NCI-H1417 (cell line): ENCODE data around the gene VAPB.
"Not testable (repeated sequence)": the region's sequence is repeated elsewhere in the genome, so short reads cannot be mapped to it uniquely, and the experiment has no call there.

Experiments
- DNase-seq, 3 experiments: peaks; one replicate each; lab custom pipeline; 2025; lab: John Stamatoyannopoulos, UW

VAPB gene

DNA sequence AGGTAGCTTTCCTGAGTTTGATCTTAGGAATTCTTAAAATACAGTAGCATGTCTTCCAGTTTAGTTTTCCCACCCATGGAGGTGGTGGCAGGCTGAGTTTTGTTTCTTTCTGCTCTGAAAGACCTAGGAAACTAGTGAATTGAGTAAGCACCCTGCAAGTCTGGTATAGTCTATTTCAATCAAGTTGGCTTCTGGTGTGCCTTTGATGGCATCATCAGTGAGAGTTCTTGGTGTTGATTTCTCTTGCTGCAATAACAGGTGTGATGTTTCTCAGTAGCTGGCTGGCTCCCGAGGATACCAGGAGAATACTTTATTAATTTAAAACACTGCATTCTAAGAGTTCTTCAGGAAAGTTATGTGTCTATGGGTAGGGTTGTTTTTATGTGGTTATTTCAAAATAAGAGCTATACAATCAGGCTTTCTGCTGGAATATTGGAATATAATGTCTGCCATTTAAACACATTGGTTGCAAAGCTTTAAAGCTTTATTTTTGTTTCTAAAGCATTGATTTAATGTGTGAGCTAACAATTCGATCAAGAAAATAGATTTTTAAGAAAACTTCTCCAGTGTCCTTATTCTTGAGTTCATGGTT, 19.0 kb downstream of the VAPB start:
- DNase-seq: no peak

DNA sequence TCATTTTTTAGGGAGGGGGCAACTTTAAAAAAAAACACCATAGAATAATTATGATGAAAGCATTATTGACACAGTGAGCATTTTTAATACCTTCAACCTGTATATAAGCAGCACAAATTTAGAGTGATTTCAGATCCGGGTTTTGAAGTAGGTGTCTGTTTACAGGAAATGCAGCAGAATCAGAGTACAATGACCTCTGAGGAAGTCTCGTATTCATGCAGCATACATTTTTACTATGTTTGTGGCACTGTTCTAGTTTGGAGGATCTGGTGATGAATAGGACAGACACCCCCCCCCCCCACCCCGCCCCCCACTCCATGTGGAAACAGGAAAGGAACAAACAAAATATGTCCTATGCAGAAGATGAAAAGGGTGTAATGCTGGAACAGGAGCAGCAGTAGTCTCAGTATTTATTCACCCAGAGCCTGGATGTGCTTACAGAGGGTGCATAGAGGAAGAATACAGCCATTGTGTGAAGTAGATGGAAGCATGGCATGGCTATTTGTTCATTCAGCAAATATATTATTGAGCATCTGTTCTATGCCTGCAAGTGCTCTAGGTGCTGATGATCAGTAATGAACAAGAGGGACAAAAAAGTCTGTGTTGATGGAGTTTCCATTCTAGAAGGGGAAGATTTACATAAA, 19.7 kb downstream of the VAPB start:
- DNase-seq: no peak

DNA sequence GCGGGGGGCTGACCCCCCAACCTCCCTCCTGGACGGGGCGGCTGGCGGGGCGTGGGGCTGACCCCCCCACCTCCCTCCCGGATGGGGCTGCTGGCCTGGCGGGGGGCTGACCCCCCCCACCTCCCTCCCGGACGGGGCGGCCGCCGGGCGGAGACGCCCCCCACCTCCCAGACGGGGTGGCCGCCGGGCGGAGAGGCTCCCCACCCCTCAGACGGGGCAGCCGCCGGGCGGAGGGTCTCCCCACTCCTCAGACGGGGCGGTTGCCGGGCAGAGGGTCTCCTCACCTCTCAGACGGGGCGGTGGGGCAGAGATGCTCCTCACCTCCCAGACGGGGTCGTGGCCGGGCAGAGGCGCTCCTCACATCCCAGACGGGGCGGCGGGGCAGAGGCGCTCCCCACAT, 25.2 kb downstream of the VAPB start:
- DNase-seq: not testable (repeated sequence)

DNA sequence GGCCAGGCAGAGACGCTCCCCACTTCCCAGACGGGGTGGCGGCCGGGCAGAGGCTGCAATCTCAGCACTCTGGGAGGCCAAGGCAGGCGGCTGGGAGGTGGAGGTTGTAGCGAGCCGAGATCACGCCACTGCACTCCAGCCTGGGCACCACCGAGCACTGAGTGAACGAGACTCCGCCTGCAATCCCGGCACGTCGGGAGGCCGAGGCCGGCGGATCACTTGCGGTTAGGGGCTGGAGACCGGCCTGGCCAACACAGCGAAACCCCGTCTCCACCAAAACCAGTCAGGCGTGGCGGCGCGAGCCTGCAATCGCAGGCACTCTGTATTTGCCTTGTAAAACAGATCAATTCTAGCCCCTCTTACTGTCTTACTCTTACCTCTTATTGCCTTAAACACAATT, 25.8 kb downstream of the VAPB start:
- not testable (repeated sequence) for DNase-seq

DNA sequence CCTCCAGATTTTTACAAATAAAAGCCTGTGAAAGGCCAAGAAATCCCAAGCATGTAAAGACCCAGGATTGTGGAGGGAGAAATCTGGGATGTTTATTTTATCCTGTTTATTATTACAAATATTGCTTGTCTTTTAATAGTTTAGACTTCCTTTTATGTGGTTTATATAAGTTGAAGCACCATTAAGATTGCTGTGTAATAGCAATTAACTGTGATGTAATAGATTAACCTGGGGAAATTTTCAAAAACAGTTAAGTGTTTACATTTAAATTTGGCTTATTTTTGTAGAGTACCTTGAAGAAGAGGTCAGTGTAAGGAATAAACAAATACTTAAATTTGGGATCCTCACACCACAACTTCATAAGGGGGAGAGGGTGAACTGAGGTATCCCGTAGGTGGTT, 27.0 kb downstream of the VAPB start:
- no peak for DNase-seq

DNA sequence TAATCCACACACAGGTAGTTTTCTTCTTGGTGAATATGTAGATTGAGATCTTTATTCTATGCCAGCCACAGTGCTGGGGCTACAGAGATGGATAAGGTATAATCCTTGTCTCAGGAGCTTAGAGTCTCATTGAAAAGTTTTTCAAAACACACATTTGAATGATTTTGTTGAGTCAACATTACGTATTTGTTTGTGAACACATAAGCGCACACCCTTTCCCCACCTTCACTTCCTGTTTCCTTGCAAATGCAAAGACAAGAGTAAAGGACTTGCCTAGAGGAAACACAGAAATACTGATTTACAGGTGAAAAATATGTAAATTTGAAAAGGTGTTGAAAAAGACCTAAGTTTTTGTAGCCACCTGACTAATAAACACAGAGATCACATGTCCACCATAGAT, 27.8 kb downstream of the VAPB start:
- no peak for DNase-seq

DNA sequence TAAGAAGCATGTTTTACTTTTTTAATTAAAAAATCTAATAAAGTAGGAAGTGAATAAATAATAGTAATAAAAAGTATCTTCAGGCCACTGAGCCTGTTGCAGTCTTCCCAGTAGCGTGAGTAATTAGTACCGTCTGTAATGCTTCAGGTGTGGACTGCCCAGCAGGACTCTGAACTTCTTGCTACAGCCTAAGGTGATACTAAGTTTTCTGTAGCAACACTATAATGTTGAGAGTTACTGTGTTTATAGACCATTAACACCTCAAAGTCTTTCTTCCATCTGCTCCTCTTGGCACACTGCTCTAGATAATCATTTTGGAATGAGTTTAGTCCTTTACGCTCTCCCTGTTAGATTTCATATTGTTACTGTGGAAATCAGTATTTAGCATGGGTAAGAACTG, 28.4 kb downstream of the VAPB start:
- no peak for DNase-seq

DNA sequence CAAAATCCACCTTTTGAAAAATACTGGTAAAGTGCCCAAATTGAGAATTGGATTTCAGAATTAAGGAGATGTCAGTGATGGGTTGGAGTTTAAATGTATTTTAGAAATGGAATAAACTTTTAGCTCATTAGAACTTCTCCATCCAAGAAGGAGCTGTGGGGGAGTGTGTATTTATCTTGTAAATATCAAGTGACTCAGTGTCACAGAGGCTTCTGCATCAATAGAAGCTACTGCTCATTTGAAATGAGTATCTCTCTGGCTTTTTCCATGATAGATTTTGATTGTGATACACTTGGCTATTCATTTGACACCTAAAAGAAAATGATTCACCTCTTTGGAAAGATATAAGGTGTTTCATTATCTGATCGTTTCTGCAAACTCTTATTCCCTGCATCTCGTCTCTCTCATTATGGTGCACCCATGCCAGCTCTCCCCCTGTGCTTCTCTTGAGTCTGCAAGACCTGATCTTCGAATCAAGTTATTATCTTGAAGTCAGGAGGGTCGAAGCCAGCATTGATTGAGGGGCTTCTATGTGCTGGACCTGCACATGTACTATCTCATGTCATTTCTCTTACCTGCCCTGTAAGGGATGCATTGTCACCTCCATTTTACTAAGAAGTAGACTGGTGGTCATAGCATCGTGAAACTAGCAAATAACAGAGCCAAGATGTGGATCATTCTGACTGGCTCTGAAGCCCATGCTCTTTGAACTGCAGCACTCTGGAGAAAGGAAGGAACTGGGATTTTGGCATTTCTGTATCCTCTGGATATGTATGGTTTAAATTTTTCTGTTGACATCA, 30.1 kb downstream of the VAPB start:
- DNase-seq: no peak

DNA sequence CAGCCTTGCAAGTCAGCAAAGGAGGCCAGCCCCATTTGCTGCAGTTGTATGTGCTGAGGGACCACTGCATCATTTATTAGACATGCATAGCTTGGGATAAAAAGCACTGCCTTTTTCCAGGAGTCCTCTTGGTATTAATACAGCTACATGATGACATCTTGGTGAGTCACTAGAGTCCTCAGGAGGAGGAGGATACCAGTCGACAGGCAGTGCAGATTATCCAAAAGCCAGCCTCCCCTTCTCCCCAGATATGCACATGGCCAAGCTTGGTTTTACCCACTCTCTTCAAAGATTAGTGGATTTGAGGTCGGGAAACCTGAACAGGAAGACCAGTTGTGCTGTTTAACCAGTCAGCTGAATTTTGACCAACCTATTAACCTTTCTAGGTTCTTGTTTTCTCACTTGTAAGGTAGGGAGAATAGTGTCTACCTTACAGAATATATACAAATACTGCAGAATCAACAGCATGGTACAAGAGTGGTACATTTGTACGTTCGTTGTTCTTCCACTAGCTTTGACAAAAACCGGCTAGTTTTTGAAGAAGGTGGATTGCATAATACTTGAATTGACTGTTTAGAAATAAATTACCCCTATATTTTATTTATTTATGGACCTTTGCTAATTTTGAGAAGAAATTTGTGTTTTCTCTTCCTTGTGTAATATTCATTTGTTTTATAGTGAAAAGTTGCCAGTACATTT, 31.9 kb downstream of the VAPB start:
- DNase-seq: no peak

DNA sequence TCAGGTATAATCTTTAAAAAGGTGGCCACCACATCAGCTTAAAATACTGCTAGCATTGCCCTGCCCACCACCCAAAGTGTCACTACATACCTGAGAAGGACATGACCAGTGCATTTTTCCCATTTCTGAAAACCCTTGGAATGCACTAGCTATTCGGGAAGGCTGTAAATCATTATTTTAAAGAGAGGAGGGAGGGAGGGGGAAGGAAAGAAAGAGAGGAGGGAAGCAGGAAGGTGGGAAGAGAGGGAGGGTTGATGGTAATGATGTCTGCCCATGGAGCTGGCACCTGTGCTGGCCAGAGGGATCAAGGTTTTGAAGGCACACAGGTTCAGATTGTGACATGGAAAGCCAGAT, 32.4 kb downstream of the VAPB start:
- DNase-seq: no peak

DNA sequence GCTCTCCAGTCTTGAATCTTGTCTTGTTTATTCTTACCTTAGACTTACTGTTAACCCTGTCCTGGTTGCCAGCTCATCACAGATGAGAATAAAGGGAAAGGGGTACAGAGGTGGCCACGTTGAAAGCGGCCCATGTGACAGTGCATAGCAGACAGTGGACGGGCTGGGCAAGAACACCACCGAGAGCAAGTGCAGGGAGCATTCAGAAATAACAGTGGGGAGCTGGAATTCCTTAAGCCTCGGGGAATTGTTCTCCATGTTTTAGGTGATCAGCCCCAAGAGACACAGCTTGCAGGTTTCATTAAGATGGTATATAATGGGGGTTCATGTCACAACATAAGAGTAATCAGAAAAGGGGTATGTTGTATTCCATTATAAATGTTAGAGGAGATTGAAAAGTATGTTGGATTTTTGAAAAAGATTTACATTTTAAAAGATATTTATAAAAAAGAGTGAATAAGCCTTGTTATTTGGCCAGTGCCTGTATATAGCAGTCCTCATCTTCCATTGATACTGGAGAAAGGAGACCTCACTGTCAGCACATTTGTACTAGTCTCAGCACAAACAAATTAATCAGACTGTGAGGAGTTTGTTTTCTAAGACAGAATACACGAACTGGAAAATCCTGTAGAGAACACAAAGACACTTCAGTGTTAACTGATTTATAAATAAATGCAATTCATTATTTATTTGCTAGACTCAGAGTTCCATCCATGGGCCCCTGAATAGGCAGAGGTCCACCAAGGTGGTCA, 35.4 kb downstream of the VAPB start:
- DNase-seq: no peak

DNA sequence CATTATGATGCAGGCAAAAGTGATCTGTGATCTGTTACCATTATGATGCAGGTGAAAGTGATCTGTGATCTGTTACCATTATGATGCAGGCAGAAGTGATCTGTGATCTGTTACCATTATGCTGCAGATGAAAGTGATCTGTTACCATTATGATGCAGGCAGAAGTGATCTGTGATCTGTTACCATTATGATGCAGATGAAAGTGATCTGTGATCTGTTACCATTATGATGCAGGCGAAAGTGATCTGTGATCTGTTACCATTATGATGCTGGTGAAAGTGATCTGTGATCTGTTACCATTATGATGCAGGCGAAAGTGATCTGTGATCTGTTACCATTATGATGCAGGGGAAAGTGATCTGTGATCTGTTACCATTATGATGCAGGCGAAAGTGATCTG, 38.5 kb downstream of the VAPB start:
- DNase-seq: not testable (repeated sequence)

DNA sequence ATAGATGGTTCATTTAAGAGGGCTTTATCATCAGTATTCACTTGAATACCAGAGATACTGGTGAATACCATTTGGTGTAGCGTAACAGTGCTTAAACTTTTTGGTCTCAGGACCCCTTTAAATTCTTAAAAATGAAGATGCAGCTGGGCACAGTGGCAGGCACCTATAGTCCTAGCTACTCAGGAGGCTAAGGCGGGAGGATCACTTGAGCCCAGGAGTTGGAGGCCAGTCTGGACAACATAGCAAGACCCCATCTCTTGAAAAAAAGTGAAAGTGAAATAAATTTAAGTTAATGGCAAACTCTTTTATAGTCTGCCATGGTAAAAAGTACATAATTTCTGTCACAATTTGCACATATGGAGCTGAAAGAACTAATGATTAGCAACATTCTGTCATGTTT, 39.3 kb downstream of the VAPB start:
- DNase-seq: no peak

DNA sequence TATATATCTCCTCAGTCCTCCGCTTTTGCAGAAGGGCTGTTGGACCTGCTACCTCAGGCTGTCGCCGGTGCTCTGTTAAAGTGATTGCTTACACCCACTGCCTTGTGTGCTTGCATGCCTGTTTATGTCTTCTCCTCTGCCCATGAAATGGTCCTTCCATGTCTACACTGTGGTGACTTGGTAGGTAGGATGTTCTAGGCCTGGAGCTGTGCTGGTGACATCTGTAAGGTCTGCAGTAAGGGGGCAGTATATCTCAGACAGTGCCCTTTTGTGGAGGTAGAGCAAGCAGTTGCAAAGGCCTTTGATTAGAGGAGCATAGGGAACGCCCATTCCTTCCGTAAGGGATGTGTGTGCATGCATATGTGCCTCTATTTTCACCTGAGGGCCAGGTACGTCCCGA, 40.3 kb downstream of the VAPB start:
- no peak for DNase-seq

DNA sequence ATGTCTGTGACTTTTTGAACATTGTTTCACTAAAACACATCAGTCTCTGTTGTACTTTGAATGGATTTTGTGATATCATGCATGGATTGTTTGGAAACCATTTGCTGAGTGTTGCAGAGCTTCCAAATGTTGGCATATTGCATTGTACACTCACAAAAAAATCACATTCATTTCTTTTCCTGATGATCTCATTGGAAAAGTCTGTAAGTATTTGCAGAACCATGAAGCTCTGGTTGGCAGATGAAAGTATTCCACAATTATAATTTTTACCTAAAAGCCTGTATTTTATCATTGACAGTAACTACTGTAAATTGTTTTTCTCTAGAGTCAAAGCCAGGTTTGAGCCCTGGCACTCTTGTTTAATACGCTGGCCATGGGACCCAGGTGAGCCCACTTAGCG, 42.1 kb downstream of the VAPB start:
- DNase-seq: no peak

DNA sequence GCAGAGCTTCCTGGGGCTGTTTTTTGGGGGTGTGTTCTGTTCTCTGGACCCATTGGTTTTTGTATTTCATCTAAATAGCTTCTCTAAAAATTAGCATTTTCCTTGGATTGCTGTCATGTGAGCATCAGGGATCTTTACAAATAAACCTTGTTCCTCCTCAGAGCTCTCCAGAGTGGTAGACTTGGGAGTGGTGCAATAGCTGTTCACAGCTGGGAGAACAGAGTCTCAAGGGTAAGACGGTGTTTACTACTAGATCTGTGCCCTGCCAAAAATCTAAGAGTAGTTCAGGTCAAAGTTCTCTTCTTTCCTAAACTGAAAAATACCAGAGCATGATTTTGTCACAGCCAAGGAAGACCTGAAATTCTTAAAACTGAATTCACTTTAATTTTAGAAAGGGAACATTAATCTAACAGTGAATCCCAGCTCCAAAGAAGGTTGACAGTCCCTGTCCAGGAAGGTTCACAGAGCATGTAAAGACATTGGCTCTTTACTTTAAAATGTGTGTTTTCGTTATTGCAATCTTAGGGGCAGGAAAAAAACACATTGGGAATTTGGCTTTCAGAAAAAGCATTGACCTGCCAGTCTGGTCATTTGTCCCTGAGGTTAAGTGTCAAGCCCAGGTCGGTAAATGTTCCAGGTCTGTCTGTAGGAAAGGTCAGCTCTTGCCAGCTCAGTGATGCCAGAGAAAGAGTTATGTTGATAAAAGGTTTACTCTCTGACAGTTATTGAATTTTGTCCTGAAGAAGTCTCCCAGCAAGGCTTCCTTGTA, 43.3 kb downstream of the VAPB start:
- DNase-seq: no peak

DNA sequence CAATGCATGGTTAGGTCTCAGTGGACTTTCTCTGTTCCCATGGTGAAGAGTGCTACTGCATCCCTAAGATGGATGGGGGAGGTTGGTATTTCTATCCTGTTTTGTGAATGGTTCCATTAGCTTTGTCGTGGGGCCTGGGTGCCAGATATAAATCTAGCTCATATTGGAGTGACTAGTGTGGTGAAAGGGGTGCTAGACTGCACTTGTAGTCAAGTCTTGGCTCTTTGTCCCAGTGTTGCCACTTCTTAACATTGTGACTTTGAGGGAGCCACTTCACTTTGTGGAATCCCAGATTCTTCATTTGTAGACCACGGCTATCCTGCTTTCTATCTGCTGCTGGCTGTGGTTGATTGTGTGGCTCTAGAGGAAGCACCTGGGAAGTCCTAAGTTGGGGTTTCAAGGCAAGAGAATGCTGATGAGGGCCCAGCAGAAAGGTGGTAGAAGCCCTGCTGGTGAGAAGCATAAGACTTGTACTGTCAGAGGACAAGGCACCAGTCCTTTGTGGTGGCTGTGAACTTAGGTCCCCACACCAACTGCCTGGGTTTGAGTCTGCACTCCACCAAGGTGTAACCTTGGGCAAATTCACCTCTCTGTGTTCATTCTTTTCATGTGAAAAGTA, 44.1 kb downstream of the VAPB start:
- DNase-seq: no peak

DNA sequence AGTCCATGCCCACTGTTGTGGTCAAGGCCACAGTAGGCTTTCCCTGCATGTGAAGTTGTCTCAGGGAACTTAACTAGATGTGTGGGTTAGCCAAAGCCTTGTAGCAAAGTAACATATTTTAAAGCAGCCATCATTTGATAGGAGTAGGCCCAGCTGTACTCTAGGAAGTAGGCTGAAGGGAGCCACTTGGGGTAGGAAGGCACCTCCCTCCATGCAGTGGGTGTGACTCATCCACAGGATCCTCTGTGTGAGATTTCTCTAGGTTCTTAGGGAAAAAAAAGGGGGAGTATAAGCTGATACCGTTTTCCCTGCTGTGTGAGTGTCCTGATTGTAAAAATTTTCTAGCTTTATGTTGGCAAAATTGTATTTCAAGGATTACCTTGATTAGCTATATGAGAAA, 44.7 kb downstream of the VAPB start:
- no peak for DNase-seq

DNA sequence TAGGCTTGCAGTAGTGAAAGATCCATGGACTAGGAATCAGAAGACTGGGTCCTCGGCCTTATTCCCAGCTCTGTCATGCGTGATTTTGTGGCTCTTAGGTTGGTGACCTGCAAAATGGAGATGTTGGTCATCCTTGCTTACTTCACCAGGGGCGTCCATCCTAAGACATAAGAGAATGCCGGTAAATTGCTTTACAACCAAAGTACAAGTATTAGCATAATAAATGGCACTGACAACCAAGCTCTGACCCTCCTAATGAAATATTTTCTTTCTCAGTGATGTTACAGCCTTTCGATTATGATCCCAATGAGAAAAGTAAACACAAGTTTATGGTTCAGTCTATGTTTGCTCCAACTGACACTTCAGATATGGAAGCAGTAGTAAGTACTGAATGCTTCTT, 45.3 kb downstream of the VAPB start:
- no peak for DNase-seq

DNA sequence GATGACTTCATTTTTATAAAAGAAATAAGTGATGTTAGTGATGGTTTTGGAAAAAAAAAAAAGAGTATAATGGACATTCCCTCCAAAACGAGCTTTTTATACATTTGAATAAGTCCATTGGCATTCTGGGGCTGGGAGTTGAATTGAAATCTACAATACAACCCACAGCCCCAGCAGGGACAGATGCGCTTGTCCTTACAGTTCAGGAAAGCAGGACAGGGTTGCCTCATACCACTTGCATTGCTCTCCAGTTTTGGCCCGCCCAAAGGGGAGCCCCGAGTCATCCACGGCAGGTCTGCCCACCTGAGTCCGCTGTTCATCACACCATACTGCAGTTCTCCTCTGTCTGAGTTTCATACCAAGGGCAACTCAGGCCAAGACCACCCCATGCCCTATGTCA, 46.2 kb downstream of the VAPB start:
- DNase-seq: no peak
